Stomach (tissue), 9 donors: Measurements from ENCODE around the gene FAM32A. TPM values are rescaled to one million over a fixed set of nuclear protein-coding genes. Genes with fewer than 3 reads are reported as not detected.

Experiments used
- DNase-seq, 2 donors: peaks; one replicate each; pipeline versions ENCODE4 v3.0.0 to v3.0.0-alpha.2; 2013 to 2019
- H3K27ac ChIP-seq, 5 donors: fragments of 200-600 bp in 4 of 5; sonication (generic) in 4 of 5; one replicate each; pipeline ENCODE4 v1.5.1; 2013 to 2019; ENCODE audit warnings: mild to moderate bottlenecking in 1 of 5, moderate library complexity in 1 of 5
- H3K27me3 ChIP-seq, 3 donors: fragments of 200-600 bp; sonication (generic); one replicate each; pipeline ENCODE4 v1.5.1; 2017 to 2019; ENCODE audit warnings: mixed run types in 1 of 3
- H3K36me3 ChIP-seq, 4 donors: fragments of 200-600 bp; sonication (generic); 1 replicate in 3 of 4; 2 replicates in 1 of 4; pipeline ENCODE4 v1.5.1; 2016 to 2019
- H3K4me1 ChIP-seq, 4 donors: fragments of 200-600 bp; sonication (generic); one replicate each; pipeline ENCODE4 v1.5.1; 2016 to 2019
- H3K4me3 ChIP-seq, 4 donors: fragments of 200-600 bp; sonication (generic) in 3 of 4; one replicate each; pipeline ENCODE4 v1.5.1; 2016 to 2019; ENCODE audit warnings: mild to moderate bottlenecking in 1 of 4
- H3K9me3 ChIP-seq, 4 donors: fragments of 200-600 bp; sonication (generic); one replicate each; pipeline ENCODE4 v1.5.1; 2016 to 2019
- EP300 ChIP-seq: sonication (generic); formaldehyde crosslinking; IDR thresholded peaks from one replicate; pipeline ENCODE4 v1.6.1; 2017; ENCODE audit warnings: antibody characterized with exemption
- POLR2A ChIP-seq, 4 donors: fragments of 450-650 bp; IDR thresholded peaks; one replicate each; pipeline ENCODE4 v1.6.1; 2016; ENCODE audit warnings: antibody characterized with exemption in 4 of 4, control low read depth in 2 of 4, mild to moderate bottlenecking in 1 of 4, moderate library complexity in 1 of 4
- POLR2AphosphoS5 ChIP-seq, 3 donors: sonication (generic); formaldehyde crosslinking; IDR thresholded peaks; one replicate each; pipeline ENCODE4 v1.6.1; 2016; ENCODE audit warnings: antibody characterized with exemption in 3 of 3
- WGBS, 5 donors: extraction: QIAGEN DNeasy Blood & Tissue Kit in 3 of 5; methylation state at CpG; one replicate each; pipeline versions ENCODE4 v1.1.5 to v1.1.7; 2013 to 2018; 5-methylcytosine and 5-hydroxymethylcytosine counted together
- intact Hi-C: fragments of 100-400 bp; cut with DNase I; formaldehyde crosslinking; loops from one replicate; pipeline ENCODE4 v1.15.1; 2023; ENCODE audit warnings: low total_unique reads
- polyA plus RNA-seq, 3 donors: library from polyadenylated mRNA; stranded (reverse); fragments of 200-250 nt; gene quantifications; one replicate each; pipeline ENCODE4 v1.2.3, GENCODE V29; 2013
- total RNA-seq, 5 donors: library from RNA; depleted of rRNA; stranded (reverse); fragments of >200 nt; gene quantifications; one replicate each; pipeline versions ENCODE4 v1.1.0 to v1.2.3, GENCODE V29; 2014 to 2016
- TF ChIP-seq, protein P1 (sequence below), 7 experiments: fragments of 450-650 bp in 4 of 7; fragments of 200-600 bp in 3 of 7; sonication (generic) in 3 of 7; IDR thresholded peaks; one replicate each; pipeline ENCODE4 v1.5.1; 2016 to 2019; ENCODE audit warnings: antibody characterized with exemption in 7 of 7, control low read depth in 2 of 7, mild to moderate bottlenecking in 1 of 7
- donor health status: healthy with polysubstance abuse.
- donor health status: Bipolar disorder and iron deficiency.
- donor health status: healthy.

The FAM32A gene
- total and polyA plus RNA-seq, 8 donors, result 8.2 to 175 (median 89.3) TPM

GRCh38 chr19:16193466-16193865 lies 8.3 kb downstream of the FAM32A start:
- Histone ChIP-seq H3K9me3 (no peaks in the 10 kb centered on the region), H3K27me3 (no peaks in the 10 kb centered on the region), H3K36me3 (peaks cover 37 to 51% (median 50%) of the 10 kb centered on the region in 4 donors), H3K27ac (peak overlapping the region in 4 of 5 donors; percentile 25 to 44 (median 38)), H3K4me1 (peaks cover 9 to 47% (median 29%) of the 10 kb centered on the region in 4 donors), H3K4me3 (no peak overlapping the region)
- 28 to 69% (median 51%) methylated on average over 10 of the region's 10 CpGs for WGBS, 5 donors
- peak in 1 of 3 donors; percentile 42 for TF ChIP-seq POLR2AphosphoS5 (IDR thresholded peaks at IDR 0.05)
- TF ChIP-seq, protein P1, sequence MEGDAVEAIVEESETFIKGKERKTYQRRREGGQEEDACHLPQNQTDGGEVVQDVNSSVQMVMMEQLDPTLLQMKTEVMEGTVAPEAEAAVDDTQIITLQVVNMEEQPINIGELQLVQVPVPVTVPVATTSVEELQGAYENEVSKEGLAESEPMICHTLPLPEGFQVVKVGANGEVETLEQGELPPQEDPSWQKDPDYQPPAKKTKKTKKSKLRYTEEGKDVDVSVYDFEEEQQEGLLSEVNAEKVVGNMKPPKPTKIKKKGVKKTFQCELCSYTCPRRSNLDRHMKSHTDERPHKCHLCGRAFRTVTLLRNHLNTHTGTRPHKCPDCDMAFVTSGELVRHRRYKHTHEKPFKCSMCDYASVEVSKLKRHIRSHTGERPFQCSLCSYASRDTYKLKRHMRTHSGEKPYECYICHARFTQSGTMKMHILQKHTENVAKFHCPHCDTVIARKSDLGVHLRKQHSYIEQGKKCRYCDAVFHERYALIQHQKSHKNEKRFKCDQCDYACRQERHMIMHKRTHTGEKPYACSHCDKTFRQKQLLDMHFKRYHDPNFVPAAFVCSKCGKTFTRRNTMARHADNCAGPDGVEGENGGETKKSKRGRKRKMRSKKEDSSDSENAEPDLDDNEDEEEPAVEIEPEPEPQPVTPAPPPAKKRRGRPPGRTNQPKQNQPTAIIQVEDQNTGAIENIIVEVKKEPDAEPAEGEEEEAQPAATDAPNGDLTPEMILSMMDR (IDR thresholded peaks at IDR 0.05), result peak in 1 of 7 experiments; percentile 7
- TF ChIP-seq POLR2A (IDR thresholded peaks at IDR 0.05), result no peak
- intact Hi-C loops, result no loop called here
- peak in 1 of 2 donors; percentile 79 for DNase-seq

DNA sequence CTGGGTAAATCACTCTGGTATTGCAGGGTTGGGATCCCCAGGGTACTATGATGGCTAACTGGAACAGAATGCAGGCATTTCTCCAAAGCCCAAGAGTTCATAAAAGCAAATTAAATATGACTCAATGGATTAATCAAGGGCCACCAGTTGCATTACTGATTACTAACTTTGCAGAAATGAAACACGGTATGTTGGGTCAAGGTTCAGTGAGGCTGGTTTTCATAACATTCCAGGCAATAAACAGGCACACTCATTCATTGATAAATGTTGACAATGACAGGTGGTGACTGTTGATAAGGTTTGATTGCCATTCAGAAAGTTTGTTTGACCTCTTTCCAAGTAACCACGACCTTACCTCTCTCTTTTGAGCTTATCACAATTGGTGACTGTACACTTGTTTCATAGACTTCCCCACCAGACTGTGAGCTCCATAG lies 12.0 kb downstream of the FAM32A start:
- H3K27me3 ChIP-seq, result no peaks in the 10 kb centered on the region
- H3K4me3 ChIP-seq, result peak overlapping the region; percentile 74 to 88 (median 78)
- peaks cover 12 to 35% (median 31%) of the 10 kb centered on the region in 4 donors for H3K36me3 ChIP-seq
- H3K27ac ChIP-seq, result peak overlapping the region; percentile 86 to 91 (median 87)
- intact Hi-C loops, result no loop called here
- peaks cover 24 to 71% (median 50%) of the 10 kb centered on the region in 4 donors for H3K4me1 ChIP-seq
- WGBS, 5 donors, result 10 to 20% (median 15%) methylated on average over 2 of the region's 2 CpGs
- DNase-seq, result no peak
- no peaks in the 10 kb centered on the region for H3K9me3 ChIP-seq
- peak in 2 of 3 donors; percentile 6 to 73 for TF ChIP-seq POLR2AphosphoS5 (IDR thresholded peaks at IDR 0.05)
- no peak for TF ChIP-seq POLR2A (IDR thresholded peaks at IDR 0.05)
- TF ChIP-seq, protein P1 (IDR thresholded peaks at IDR 0.05), result peak in 1 of 7 experiments; percentile 4
- no peak for TF ChIP-seq EP300

DNA sequence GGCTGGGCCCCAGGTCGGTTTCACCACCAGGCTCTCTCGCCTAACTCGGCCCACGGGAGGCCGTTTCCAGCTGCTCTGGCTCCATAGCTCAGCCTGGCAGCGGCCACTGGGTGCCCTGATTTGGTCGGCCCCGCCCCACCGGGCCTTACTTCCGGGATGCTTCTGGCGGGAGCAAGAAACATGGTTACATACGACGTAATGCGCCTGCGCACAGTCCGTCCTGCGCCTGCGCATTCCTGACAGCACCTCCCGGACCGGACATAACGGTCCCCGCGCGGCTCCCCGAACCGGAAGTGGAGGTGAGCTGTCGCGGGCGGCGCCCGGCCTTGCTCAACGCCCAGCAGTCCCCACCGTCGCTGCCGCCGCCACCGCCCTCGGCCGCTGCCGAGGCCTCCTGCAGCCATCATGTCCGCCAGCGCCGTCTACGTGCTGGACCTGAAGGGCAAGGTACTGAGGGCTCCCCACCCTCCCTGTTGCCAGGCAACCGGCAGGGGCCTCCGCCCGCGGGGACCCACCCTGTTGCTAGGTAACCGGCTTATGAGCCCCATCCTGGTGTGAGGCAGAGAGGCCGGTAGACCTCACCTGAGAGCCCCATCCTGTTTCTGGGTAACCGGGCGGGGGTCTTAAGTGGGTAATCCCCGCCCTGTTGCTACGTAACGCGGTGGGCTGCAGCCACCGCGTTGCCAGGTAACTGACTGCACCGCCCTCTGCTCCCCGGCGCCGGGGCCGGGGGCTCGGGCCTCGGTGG lies 12.6 kb downstream of the FAM32A start, which contains the start of gene AP1M1:
Gene AP1M1, plus strand, starts transcription at position 290 of the 748 bp plus-strand sequence. Its CDS starts 116 bp downstream, at position 406.
- intact Hi-C loops, result no loop called here

DNA sequence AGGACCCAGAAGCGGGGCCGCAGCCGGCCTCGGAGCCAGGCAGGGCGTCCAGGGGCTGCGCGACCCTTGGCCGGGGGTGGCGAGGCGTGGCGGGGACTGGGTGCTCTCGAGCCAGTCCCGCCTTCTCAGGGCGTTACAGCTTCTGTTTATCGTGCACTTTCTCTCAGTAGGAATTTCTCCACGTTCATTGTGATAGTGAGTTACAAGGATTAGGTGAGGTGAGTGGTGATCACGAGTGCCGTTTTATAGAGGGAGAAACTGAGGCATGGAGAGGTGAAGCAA lies 13.1 kb downstream of the FAM32A start:
- peak overlapping the region; percentile 86 to 91 (median 87) for H3K27ac ChIP-seq
- intact Hi-C loops, result no loop called here
- DNase-seq, result peak in 1 of 2 donors; percentile 64

More for the DNA sequence above, 12.6 kb downstream of the FAM32A start, which contains the start of gene AP1M1:
- WGBS, 5 donors, result 0 to 1% (median 0%) methylated on average over 20 to 65 of the region's 65 CpGs
- DNase-seq, result peak; percentile 98 to 99
- Histone ChIP-seq H3K4me1 (peaks cover 24 to 71% (median 54%) of the 10 kb centered on the region in 4 donors), H3K4me3 (peak within 1 kb of the TSS; percentile 74 to 88 (median 78)), H3K27ac (peak within 1 kb of the TSS; percentile 86 to 91 (median 87)), H3K27me3 (no peaks in the 10 kb centered on the region), H3K9me3 (no peaks in the 10 kb centered on the region), H3K36me3 (peaks cover 18 to 35% (median 31%) of the 10 kb centered on the region in 4 donors)
- TF ChIP-seq, protein P1 (IDR thresholded peaks at IDR 0.05), result no peak
- peak; percentile 50 to 84 (median 79) for TF ChIP-seq POLR2AphosphoS5 (IDR thresholded peaks at IDR 0.05)

More for the DNA sequence above, 13.1 kb downstream of the FAM32A start:
- TF ChIP-seq POLR2A (IDR thresholded peaks at IDR 0.05) (no peak), POLR2AphosphoS5 (IDR thresholded peaks at IDR 0.05) (no peak), EP300 (no peak)
- TF ChIP-seq, protein P1 (IDR thresholded peaks at IDR 0.05), result no peak
- Histone ChIP-seq H3K9me3 (no peaks in the 10 kb centered on the region), H3K4me3 (peak overlapping the region; percentile 74 to 88 (median 78)), H3K36me3 (peaks cover 17 to 37% (median 31%) of the 10 kb centered on the region in 4 donors), H3K27me3 (no peaks in the 10 kb centered on the region), H3K4me1 (peaks cover 24 to 68% (median 54%) of the 10 kb centered on the region in 4 donors)
- 0 to 1% (median 1%) methylated on average over 2 to 18 of the region's 18 CpGs for WGBS, 5 donors
